Left lung (tissue), 10 donors: Measurements from ENCODE around the gene TGFBI. TPM values are rescaled to one million over a fixed set of nuclear protein-coding genes. Genes with fewer than 3 reads are reported as not detected.

Source experiments
- ATAC-seq: fragments of 200-7000 bp; cut with Tn5 transposase; one replicate; pipeline ENCODE4 v1.9.1; 2020; ENCODE audit warnings: moderate library complexity
- DNase-seq, 4 donors: peaks; one replicate each; pipeline ENCODE4 v3.0.0-alpha.2; 2013 to 2020
- H3K27ac ChIP-seq, 2 donors: fragments of 200-600 bp; sonication (generic) in 1 of 2; one replicate each; pipeline versions ENCODE4 v1.5.0 to v1.8.0; 2020 to 2021
- H3K27me3 ChIP-seq, 2 donors: fragments of 200-600 bp; sonication (generic) in 1 of 2; one replicate each; pipeline versions ENCODE4 v1.5.0 to v1.8.0; 2020 to 2021
- H3K36me3 ChIP-seq, 2 donors: fragments of 200-600 bp; sonication (generic) in 1 of 2; one replicate each; pipeline versions ENCODE4 v1.5.0 to v1.8.0; 2020 to 2021
- H3K4me1 ChIP-seq, 2 donors: fragments of 200-600 bp; one replicate each; pipeline ENCODE4 v1.8.0; 2021
- H3K4me3 ChIP-seq, 2 donors: fragments of 200-600 bp; sonication (generic) in 1 of 2; one replicate each; pipeline versions ENCODE4 v1.5.0 to v1.8.0; 2020 to 2021; ENCODE audit warnings: mild to moderate bottlenecking in 1 of 2
- H3K9me3 ChIP-seq, 2 donors: fragments of 200-600 bp; sonication (generic) in 1 of 2; one replicate each; pipeline versions ENCODE4 v1.5.0 to v1.8.0; 2020 to 2021
- CTCF ChIP-seq, 2 donors: fragments of 200-600 bp; sonication (generic) in 1 of 2; IDR thresholded peaks; one replicate each; pipeline versions ENCODE4 v1.5.0 to v1.8.0; 2021; ENCODE audit warnings: antibody characterized with exemption in 2 of 2
- intact Hi-C, 2 donors: fragments of 100-400 bp; cut with DNase I; formaldehyde crosslinking; loops; one replicate each; pipeline versions ENCODE4 v1.11.2 to v1.14.2; 2022
- polyA plus RNA-seq, 6 donors: library from polyadenylated mRNA; unstranded; fragments of 120-200 nt; gene quantifications; one replicate each; pipeline ENCODE4 v1.2.1, GENCODE V29; 2013; ENCODE audit not compliant: insufficient read length in 6 of 6
- total RNA-seq, 2 donors: library from RNA; stranded (reverse); fragmentation: NEBNext Ultra II Directional; extraction: Animal tissue kit (Norgen Biotek cat#: 25700); gene quantifications; one replicate each; pipeline ENCODE4 v1.2.1, GENCODE V29; 2021
- donor health status: DM: no; HTN: yes; CAD: no.
- donor health status: DM: no; HTN: no; CAD: no.

TGFBI gene
- total and polyA plus RNA-seq, 8 donors = 124 to 222 (median 146) TPM

- H3K4me1 ChIP-seq = peaks cover 11 to 42% of the 10 kb centered on the region in 2 donors
- ATAC-seq (no peak), DNase-seq (no peak)
- H3K27me3 ChIP-seq = peaks cover 0 to 10% of the 10 kb centered on the region in 2 donors
- TF ChIP-seq CTCF (IDR thresholded peaks at IDR 0.05) = no peak
- H3K4me3 ChIP-seq = no peak overlapping the region
- no peak overlapping the region for H3K27ac ChIP-seq
- H3K9me3 ChIP-seq = no peaks in the 10 kb centered on the region
- intact Hi-C loops = no loop called here
- H3K36me3 ChIP-seq = no peaks in the 10 kb centered on the region
Measured at GRCh38 chr5:136023958-136024541, 4.7 kb upstream of the TGFBI start.

GRCh38 chr5:136025900-136026299 lies 2.9 kb upstream of the TGFBI start:
- intact Hi-C loops = no loop called here
- Histone ChIP-seq H3K36me3 (no peaks in the 10 kb centered on the region), H3K4me3 (no peak overlapping the region), H3K27ac (no peak overlapping the region), H3K9me3 (no peaks in the 10 kb centered on the region), H3K4me1 (peaks cover 11 to 34% of the 10 kb centered on the region in 2 donors), H3K27me3 (peaks cover 0 to 17% of the 10 kb centered on the region in 2 donors)
- ATAC-seq (no peak), DNase-seq (no peak)
- TF ChIP-seq CTCF (IDR thresholded peaks at IDR 0.05) = no peak

GRCh38 chr5:136026636-136027035 lies 2.2 kb upstream of the TGFBI start:
- intact Hi-C loops = no loop called here
- no peaks in the 10 kb centered on the region for H3K36me3 ChIP-seq
- H3K27ac ChIP-seq = no peak overlapping the region
- H3K4me3 ChIP-seq = no peak overlapping the region
- ATAC-seq = no peak
- H3K27me3 ChIP-seq = peaks cover 0 to 17% of the 10 kb centered on the region in 2 donors
- TF ChIP-seq CTCF (IDR thresholded peaks at IDR 0.05) = no peak
- H3K4me1 ChIP-seq = peaks cover 8 to 31% of the 10 kb centered on the region in 2 donors
- H3K9me3 ChIP-seq = no peaks in the 10 kb centered on the region
- no peak for DNase-seq

- H3K36me3 ChIP-seq = no peaks in the 10 kb centered on the region
- intact Hi-C loops = no loop called here
- H3K9me3 ChIP-seq = no peaks in the 10 kb centered on the region
- no peak for TF ChIP-seq CTCF (IDR thresholded peaks at IDR 0.05)
- peaks cover 11 to 32% of the 10 kb centered on the region in 2 donors for H3K4me1 ChIP-seq
- DNase-seq (no peak), ATAC-seq (no peak)
- H3K4me3 ChIP-seq = no peak overlapping the region
- H3K27ac ChIP-seq = no peak overlapping the region
- H3K27me3 ChIP-seq = peaks cover 0 to 17% of the 10 kb centered on the region in 2 donors
Measured at GRCh38 chr5:136027311-136027710, 1.5 kb upstream of the TGFBI start.

GRCh38 chr5:136028090-136028489 lies 698 bp upstream of the TGFBI start:
- Histone ChIP-seq H3K27ac (no peak overlapping the region), H3K9me3 (no peaks in the 10 kb centered on the region), H3K4me1 (peaks cover 11 to 40% of the 10 kb centered on the region in 2 donors), H3K4me3 (no peak overlapping the region), H3K27me3 (peaks cover 0 to 17% of the 10 kb centered on the region in 2 donors), H3K36me3 (no peaks in the 10 kb centered on the region)
- ATAC-seq = no peak
- no peak for DNase-seq
- TF ChIP-seq CTCF (IDR thresholded peaks at IDR 0.05) = no peak
- intact Hi-C loops = no loop called here
